ENCODE results near the gene ERICH2.

The ERICH2 gene

DNA sequence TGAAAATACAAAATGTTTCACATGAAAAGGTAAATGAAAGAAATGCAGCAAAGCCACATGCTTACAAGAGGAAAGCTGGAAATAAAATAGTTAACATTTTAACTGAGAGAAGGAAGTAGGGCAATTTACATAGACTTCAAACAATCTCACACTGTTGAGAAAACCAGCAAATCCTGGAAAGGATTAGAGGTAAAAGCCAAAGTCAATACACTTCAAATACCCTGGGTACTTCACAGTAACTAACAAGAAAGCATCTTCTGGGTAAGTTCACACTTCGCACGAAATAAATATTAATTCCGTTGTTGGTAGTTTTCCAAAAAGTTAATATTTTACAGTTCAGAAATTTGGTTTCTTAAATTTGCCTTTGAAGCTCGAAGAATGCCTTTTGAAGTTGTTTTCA, 3.5 kb upstream of the ERICH2 start:
- H3K4me3 ChIP-seq, result no peak overlapping the region
- H3K9me3 ChIP-seq, result no peaks in the 10 kb centered on the region
- intact Hi-C loops (cut with DNase I; ENCODE audit: low total_unique reads), result no loop called here
- H3K4me1 ChIP-seq, result peaks cover 0 to 17% (median 2%) of the 10 kb centered on the region in 4 donors
- DNase-seq, result no peak
- no peak overlapping the region for H3K27ac ChIP-seq
- H3K36me3 ChIP-seq, result no peaks in the 10 kb centered on the region
- TF ChIP-seq, protein P1, sequence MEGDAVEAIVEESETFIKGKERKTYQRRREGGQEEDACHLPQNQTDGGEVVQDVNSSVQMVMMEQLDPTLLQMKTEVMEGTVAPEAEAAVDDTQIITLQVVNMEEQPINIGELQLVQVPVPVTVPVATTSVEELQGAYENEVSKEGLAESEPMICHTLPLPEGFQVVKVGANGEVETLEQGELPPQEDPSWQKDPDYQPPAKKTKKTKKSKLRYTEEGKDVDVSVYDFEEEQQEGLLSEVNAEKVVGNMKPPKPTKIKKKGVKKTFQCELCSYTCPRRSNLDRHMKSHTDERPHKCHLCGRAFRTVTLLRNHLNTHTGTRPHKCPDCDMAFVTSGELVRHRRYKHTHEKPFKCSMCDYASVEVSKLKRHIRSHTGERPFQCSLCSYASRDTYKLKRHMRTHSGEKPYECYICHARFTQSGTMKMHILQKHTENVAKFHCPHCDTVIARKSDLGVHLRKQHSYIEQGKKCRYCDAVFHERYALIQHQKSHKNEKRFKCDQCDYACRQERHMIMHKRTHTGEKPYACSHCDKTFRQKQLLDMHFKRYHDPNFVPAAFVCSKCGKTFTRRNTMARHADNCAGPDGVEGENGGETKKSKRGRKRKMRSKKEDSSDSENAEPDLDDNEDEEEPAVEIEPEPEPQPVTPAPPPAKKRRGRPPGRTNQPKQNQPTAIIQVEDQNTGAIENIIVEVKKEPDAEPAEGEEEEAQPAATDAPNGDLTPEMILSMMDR (IDR thresholded peaks at IDR 0.05), result no peak
- H3K27me3 ChIP-seq, result no peaks in the 10 kb centered on the region

- H3K27ac ChIP-seq, result peak overlapping the region; percentile 85 to 90
- no peaks in the 10 kb centered on the region for H3K9me3 ChIP-seq
- no peaks in the 10 kb centered on the region for H3K36me3 ChIP-seq
- no peaks in the 10 kb centered on the region for H3K27me3 ChIP-seq
- peaks cover 0 to 17% (median 2%) of the 10 kb centered on the region in 4 donors for H3K4me1 ChIP-seq
- peak overlapping the region; percentile 68 to 70 for H3K4me3 ChIP-seq
- DNase-seq, result peak; percentile 57 to 86
- intact Hi-C loops (cut with DNase I; ENCODE audit: low total_unique reads), result no loop called here
- TF ChIP-seq, protein P1 (IDR thresholded peaks at IDR 0.05), result no peak
Observed at GRCh38 chr2:170770606-170771420, 635 bp downstream of the ERICH2 start.

DNA sequence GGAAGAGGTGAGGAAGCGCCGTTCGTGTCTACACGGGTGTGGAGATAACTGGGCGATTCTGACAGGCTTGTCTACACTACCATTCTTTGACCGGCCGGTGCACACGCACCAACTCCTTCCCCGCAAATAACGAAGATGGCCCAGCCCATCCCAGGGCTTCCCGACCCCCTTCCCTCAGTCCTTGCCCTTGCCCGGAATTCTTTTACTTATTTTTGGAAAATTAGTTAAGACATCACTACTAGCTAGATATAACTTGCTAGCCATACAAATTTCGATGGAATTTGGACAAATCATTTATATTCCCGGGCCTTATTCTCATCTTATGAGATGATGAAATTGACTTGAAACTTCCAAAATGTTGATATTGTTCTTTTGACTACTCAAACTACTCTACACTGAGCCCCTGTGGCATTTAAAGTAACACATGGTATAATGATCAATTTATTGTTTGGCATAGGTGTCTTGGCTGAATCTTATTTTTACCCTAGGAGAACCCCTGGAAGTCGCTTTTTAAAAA, 1.3 kb downstream of the ERICH2 start:
- Histone ChIP-seq H3K4me1 (peaks cover 0 to 17% (median 2%) of the 10 kb centered on the region in 4 donors), H3K27ac (peak overlapping the region; percentile 85 to 90), H3K27me3 (no peaks in the 10 kb centered on the region), H3K4me3 (peak overlapping the region; percentile 68 to 70), H3K9me3 (no peaks in the 10 kb centered on the region), H3K36me3 (no peaks in the 10 kb centered on the region)
- no peak for DNase-seq
- intact Hi-C loops (cut with DNase I; ENCODE audit: low total_unique reads), result no loop called here
- TF ChIP-seq, protein P1 (IDR thresholded peaks at IDR 0.05), result no peak

DNA sequence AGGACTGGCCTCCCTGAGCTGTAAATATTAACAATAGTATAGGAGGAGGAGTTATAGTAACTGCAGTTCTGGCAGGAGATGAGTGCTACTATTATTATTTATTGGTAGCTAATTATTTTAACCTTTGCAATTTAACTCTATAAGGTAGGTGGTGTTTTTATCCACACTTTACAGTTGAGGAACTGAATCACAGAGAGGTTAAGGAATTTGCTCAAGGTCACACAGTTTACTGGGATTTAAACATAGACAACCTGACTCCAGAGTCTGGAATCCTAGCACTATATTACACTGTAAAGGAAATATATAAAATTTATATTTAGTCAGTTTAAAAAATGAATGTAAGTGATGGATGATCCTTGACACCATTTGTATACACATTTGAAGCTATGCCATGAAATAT, 2.1 kb downstream of the ERICH2 start:
- no peaks in the 10 kb centered on the region for H3K9me3 ChIP-seq
- H3K27me3 ChIP-seq, result no peaks in the 10 kb centered on the region
- intact Hi-C loops (cut with DNase I; ENCODE audit: low total_unique reads), result no loop called here
- H3K4me3 ChIP-seq, result no peak overlapping the region
- no peaks in the 10 kb centered on the region for H3K36me3 ChIP-seq
- DNase-seq, result no peak
- H3K27ac ChIP-seq, result no peak overlapping the region
- TF ChIP-seq, protein P1 (IDR thresholded peaks at IDR 0.05), result no peak
- H3K4me1 ChIP-seq, result peaks cover 0 to 17% (median 2%) of the 10 kb centered on the region in 4 donors

DNA sequence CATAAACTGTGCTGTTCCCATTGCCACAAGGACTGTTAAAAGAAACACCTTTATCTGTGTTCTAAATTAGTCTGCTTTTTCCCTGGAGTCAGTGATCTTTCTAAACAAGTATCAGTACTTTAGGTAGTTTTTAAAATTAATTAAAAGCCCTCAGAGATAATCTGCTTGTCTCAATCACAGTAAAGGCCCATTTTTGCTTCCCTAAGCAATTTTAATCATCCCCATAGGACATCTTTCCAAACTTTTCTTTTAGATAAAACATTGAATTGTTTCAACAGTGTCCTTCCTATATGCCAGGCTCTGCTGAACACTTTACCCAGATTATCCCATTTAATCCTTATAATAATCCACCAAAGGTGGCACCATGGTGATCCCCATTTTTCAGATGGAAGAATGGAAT, 3.9 kb downstream of the ERICH2 start:
- Histone ChIP-seq H3K36me3 (no peaks in the 10 kb centered on the region), H3K4me1 (peaks cover 0 to 17% (median 2%) of the 10 kb centered on the region in 4 donors), H3K27me3 (no peaks in the 10 kb centered on the region), H3K4me3 (no peak overlapping the region), H3K9me3 (no peaks in the 10 kb centered on the region), H3K27ac (no peak overlapping the region)
- intact Hi-C loops (cut with DNase I; ENCODE audit: low total_unique reads), result no loop called here
- TF ChIP-seq, protein P1 (IDR thresholded peaks at IDR 0.05), result no peak
- DNase-seq, result no peak
